Stimulated activated CD4-positive, alpha-beta T cell treated with anti-CD3 and anti-CD28 coated beads, TNF-alpha, amount 100 ng/mL, for 1 hour (primary cell): Measurements from ENCODE around the gene C6orf89.
A peak's percentile ranks its signal among the peaks of the same experiment; 100 is the strongest.

Source experiments
- DNase-seq, 3 donors: peaks; one replicate each; pipeline ENCODE4 v3.0.0-alpha.2; 2020; ENCODE audit warnings: low read depth in 3 of 3, low spot score in 1 of 3

Gene C6orf89

GRCh38 chr6:36885461-36886401 is at the start of gene C6orf89:
Gene C6orf89, plus strand, starts transcription at chr6:36885952. Its CDS starts 13,493 bp downstream, at chr6:36899445.
- peak; percentile 90 to 94 (median 93) for DNase-seq

GRCh38 chr6:36836111-36837021 is 49.4 kb upstream of the C6orf89 start:
- DNase-seq = no peak

- no peak for DNase-seq
These were observed 48.8 kb upstream of the C6orf89 start for GRCh38 chr6:36837022-36837339.

- no peak for DNase-seq
These were observed 48.1 kb upstream of the C6orf89 start for GRCh38 chr6:36837686-36838085.

- DNase-seq = no peak
These were observed 46.6 kb upstream of the C6orf89 start, which contains the start of gene CPNE5 for GRCh38 chr6:36838896-36839748. Gene CPNE5, minus strand, starts transcription at chr6:36839444. Its CDS starts 67 bp downstream, at chr6:36839377.

GRCh38 chr6:36839749-36840431 is 45.9 kb upstream of the C6orf89 start:
- DNase-seq = peak in 2 of 3 donors; percentile 10 to 29

- peak in 1 of 3 donors; percentile 10 for DNase-seq
These were observed 45.0 kb upstream of the C6orf89 start for GRCh38 chr6:36840432-36841403.

- DNase-seq = no peak
These were observed 44.0 kb upstream of the C6orf89 start for GRCh38 chr6:36841756-36842155.

GRCh38 chr6:36843170-36843569 is 42.6 kb upstream of the C6orf89 start:
- no peak for DNase-seq

- no peak for DNase-seq
These were observed 41.3 kb upstream of the C6orf89 start for GRCh38 chr6:36844232-36845170.

GRCh38 chr6:36845233-36845632 is 40.5 kb upstream of the C6orf89 start:
- DNase-seq = no peak

GRCh38 chr6:36847152-36847551 is 38.6 kb upstream of the C6orf89 start:
- no peak for DNase-seq

- DNase-seq = no peak
These were observed 37.8 kb upstream of the C6orf89 start for GRCh38 chr6:36847991-36848390.

GRCh38 chr6:36848658-36849441 is 36.9 kb upstream of the C6orf89 start:
- no peak for DNase-seq

GRCh38 chr6:36850021-36850420 is 35.7 kb upstream of the C6orf89 start:
- no peak for DNase-seq

- DNase-seq = no peak
These were observed 34.6 kb upstream of the C6orf89 start for GRCh38 chr6:36851149-36851614.

GRCh38 chr6:36851626-36852025 is 34.1 kb upstream of the C6orf89 start:
- DNase-seq = no peak
